Stomach (tissue), 9 donors: ENCODE measurements around the gene DDX27. TPM values are rescaled to one million over a fixed set of nuclear protein-coding genes. Genes with fewer than 3 reads are reported as not detected.

ENCODE experiments used
- DNase-seq, 2 donors: peaks; one replicate each; pipeline versions ENCODE4 v3.0.0 to v3.0.0-alpha.2; 2013 to 2019
- H3K27ac ChIP-seq, 5 donors: fragments of 200-600 bp in 4 of 5; sonication (generic) in 4 of 5; one replicate each; pipeline ENCODE4 v1.5.1; 2013 to 2019; ENCODE audit warnings: mild to moderate bottlenecking in 1 of 5, moderate library complexity in 1 of 5
- H3K27me3 ChIP-seq, 3 donors: fragments of 200-600 bp; sonication (generic); one replicate each; pipeline ENCODE4 v1.5.1; 2017 to 2019; ENCODE audit warnings: mixed run types in 1 of 3
- H3K36me3 ChIP-seq, 4 donors: fragments of 200-600 bp; sonication (generic); 1 replicate in 3 of 4; 2 replicates in 1 of 4; pipeline ENCODE4 v1.5.1; 2016 to 2019
- H3K4me1 ChIP-seq, 4 donors: fragments of 200-600 bp; sonication (generic); one replicate each; pipeline ENCODE4 v1.5.1; 2016 to 2019
- H3K4me3 ChIP-seq, 4 donors: fragments of 200-600 bp; sonication (generic) in 3 of 4; one replicate each; pipeline ENCODE4 v1.5.1; 2016 to 2019; ENCODE audit warnings: mild to moderate bottlenecking in 1 of 4
- H3K9me3 ChIP-seq, 4 donors: fragments of 200-600 bp; sonication (generic); one replicate each; pipeline ENCODE4 v1.5.1; 2016 to 2019
- EP300 ChIP-seq: sonication (generic); formaldehyde crosslinking; IDR thresholded peaks from one replicate; pipeline ENCODE4 v1.6.1; 2017; ENCODE audit warnings: antibody characterized with exemption
- POLR2A ChIP-seq, 4 donors: fragments of 450-650 bp; IDR thresholded peaks; one replicate each; pipeline ENCODE4 v1.6.1; 2016; ENCODE audit warnings: antibody characterized with exemption in 4 of 4, control low read depth in 2 of 4, mild to moderate bottlenecking in 1 of 4, moderate library complexity in 1 of 4
- POLR2AphosphoS5 ChIP-seq, 3 donors: sonication (generic); formaldehyde crosslinking; IDR thresholded peaks; one replicate each; pipeline ENCODE4 v1.6.1; 2016; ENCODE audit warnings: antibody characterized with exemption in 3 of 3
- WGBS, 5 donors: extraction: QIAGEN DNeasy Blood & Tissue Kit in 3 of 5; methylation state at CpG; one replicate each; pipeline versions ENCODE4 v1.1.5 to v1.1.7; 2013 to 2018; 5-methylcytosine and 5-hydroxymethylcytosine counted together
- intact Hi-C: fragments of 100-400 bp; cut with DNase I; formaldehyde crosslinking; loops from one replicate; pipeline ENCODE4 v1.15.1; 2023; ENCODE audit warnings: low total_unique reads
- polyA plus RNA-seq, 3 donors: library from polyadenylated mRNA; stranded (reverse); fragments of 200-250 nt; gene quantifications; one replicate each; pipeline ENCODE4 v1.2.3, GENCODE V29; 2013
- total RNA-seq, 5 donors: library from RNA; depleted of rRNA; stranded (reverse); fragments of >200 nt; gene quantifications; one replicate each; pipeline versions ENCODE4 v1.1.0 to v1.2.3, GENCODE V29; 2014 to 2016
- TF ChIP-seq, protein P1 (sequence below), 7 experiments: fragments of 450-650 bp in 4 of 7; fragments of 200-600 bp in 3 of 7; sonication (generic) in 3 of 7; IDR thresholded peaks; one replicate each; pipeline ENCODE4 v1.5.1; 2016 to 2019; ENCODE audit warnings: antibody characterized with exemption in 7 of 7, control low read depth in 2 of 7, mild to moderate bottlenecking in 1 of 7
- donor health status: healthy with polysubstance abuse.
- donor health status: Bipolar disorder and iron deficiency.
- donor health status: healthy.

Gene DDX27
- total and polyA plus RNA-seq, 8 donors: 11.7 to 38.2 (median 21.4) TPM

GRCh38 chr20:49278818-49279676 is 59.8 kb downstream of the DDX27 start:
- H3K36me3 ChIP-seq: peaks cover 61 to 64% (median 63%) of the 10 kb centered on the region in 4 donors
- DNase-seq: peak in 1 of 2 donors; percentile 64

DNA sequence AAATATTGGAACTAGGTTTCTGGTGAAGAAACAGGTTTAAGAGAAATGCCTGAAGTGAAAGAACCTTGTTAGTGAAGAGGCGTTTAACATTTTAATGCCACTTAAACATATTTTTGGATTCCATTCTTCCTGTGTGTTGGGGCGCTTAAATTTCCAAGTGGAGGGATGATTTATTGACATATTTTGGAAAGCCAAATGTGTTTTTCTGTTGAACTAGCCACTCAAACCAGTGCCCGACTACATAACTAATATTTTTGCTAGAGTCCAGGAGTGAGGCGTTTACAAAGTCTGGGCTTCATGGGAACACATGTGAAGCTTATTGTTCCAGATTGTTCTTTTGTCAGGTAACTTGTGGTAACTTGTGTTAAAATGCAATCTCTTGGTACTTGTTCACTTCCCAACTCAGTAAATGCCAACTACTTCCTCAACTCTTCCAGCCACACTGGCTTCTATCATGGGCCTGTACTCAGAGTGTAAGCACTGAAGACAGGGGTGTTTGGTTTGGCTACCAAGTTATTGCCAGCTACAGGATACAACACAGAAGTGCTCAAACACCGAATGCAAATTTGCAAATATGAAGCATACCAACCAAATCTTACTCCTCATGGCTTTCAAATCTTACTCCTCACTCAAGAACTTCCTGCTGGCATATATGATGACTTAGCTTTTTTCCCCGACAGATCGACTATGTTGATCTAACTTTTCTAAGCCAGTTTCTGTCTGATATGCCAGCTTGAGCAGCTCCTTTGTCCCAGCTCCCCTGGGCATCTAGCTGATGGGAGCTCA is 60.7 kb downstream of the DDX27 start:
- intact Hi-C loops: no loop called here
- WGBS, 5 donors: 48 to 63% (median 53%) methylated on average over 7 of the region's 7 CpGs
- H3K27me3 ChIP-seq: no peaks in the 10 kb centered on the region
- peaks cover 5 to 48% (median 25%) of the 10 kb centered on the region in 4 donors for H3K9me3 ChIP-seq
- peaks cover 51 to 80% (median 66%) of the 10 kb centered on the region in 4 donors for H3K4me1 ChIP-seq
- H3K27ac ChIP-seq: peak overlapping the region in 4 of 5 donors; percentile 97 to 99 (median 98)
- peaks cover 63 to 66% (median 64%) of the 10 kb centered on the region in 4 donors for H3K36me3 ChIP-seq
- peak overlapping the region; percentile 87 to 92 (median 90) for H3K4me3 ChIP-seq
- TF ChIP-seq, protein P1, sequence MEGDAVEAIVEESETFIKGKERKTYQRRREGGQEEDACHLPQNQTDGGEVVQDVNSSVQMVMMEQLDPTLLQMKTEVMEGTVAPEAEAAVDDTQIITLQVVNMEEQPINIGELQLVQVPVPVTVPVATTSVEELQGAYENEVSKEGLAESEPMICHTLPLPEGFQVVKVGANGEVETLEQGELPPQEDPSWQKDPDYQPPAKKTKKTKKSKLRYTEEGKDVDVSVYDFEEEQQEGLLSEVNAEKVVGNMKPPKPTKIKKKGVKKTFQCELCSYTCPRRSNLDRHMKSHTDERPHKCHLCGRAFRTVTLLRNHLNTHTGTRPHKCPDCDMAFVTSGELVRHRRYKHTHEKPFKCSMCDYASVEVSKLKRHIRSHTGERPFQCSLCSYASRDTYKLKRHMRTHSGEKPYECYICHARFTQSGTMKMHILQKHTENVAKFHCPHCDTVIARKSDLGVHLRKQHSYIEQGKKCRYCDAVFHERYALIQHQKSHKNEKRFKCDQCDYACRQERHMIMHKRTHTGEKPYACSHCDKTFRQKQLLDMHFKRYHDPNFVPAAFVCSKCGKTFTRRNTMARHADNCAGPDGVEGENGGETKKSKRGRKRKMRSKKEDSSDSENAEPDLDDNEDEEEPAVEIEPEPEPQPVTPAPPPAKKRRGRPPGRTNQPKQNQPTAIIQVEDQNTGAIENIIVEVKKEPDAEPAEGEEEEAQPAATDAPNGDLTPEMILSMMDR (IDR thresholded peaks at IDR 0.05): no peak
- no peak for TF ChIP-seq POLR2A (IDR thresholded peaks at IDR 0.05)
- no peak for TF ChIP-seq POLR2AphosphoS5 (IDR thresholded peaks at IDR 0.05)
- no peak for TF ChIP-seq EP300
- no peak for DNase-seq

More at GRCh38 chr20:49278818-49279676, 59.8 kb downstream of the DDX27 start:
- H3K4me3 ChIP-seq: peak overlapping the region; percentile 87 to 92 (median 90)
- intact Hi-C loops: no loop called here
- H3K27ac ChIP-seq: peak overlapping the region; percentile 74 to 99 (median 98)
- peaks cover 51 to 80% (median 66%) of the 10 kb centered on the region in 4 donors for H3K4me1 ChIP-seq
- H3K27me3 ChIP-seq: no peaks in the 10 kb centered on the region
- WGBS, 5 donors: 7 to 17% (median 9%) methylated on average over 33 of the region's 33 CpGs
- H3K9me3 ChIP-seq: peaks cover 5 to 40% (median 20%) of the 10 kb centered on the region in 4 donors
- TF ChIP-seq, protein P1 (IDR thresholded peaks at IDR 0.05): no peak
- no peak for TF ChIP-seq EP300

DNA sequence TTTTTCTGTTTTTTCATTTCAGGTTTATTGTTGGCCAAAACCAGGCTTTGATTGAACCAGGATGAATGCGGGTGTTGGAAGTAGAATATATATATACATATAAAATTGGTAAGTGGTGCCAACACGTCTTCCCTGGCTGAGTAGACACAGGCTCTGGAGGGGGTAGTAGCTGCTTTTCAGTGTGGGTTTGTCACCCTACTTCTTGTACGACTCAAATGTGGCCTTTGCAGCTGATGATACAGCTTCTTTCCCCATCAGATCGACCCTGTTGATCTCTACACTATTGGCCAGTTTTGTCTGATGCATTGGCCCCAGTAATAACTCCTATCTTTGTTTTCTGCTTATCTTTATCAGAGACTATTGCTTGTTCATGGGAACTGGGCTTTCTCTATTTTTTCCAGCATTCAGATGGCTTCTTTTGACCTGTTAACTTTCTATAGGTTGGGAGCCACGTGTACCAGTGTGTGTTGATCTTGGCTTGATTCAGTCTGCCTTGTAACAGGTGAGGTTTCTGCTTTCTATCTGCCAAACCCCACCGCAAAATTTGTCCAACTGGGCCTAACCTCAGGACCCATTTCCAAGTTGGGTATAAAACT is 61.3 kb downstream of the DDX27 start:
- Histone ChIP-seq H3K36me3 (peaks cover 64 to 67% (median 65%) of the 10 kb centered on the region in 4 donors), H3K9me3 (peaks cover 7 to 55% (median 29%) of the 10 kb centered on the region in 4 donors), H3K27ac (peak overlapping the region in 3 of 5 donors; percentile 67 to 99 (median 99)), H3K4me3 (peak overlapping the region in 3 of 4 donors; percentile 87 to 92 (median 90)), H3K4me1 (peaks cover 48 to 75% (median 60%) of the 10 kb centered on the region in 4 donors), H3K27me3 (no peaks in the 10 kb centered on the region)
- intact Hi-C loops: no loop called here
- TF ChIP-seq POLR2A (IDR thresholded peaks at IDR 0.05) (no peak), POLR2AphosphoS5 (IDR thresholded peaks at IDR 0.05) (no peak), EP300 (no peak)
- TF ChIP-seq, protein P1 (IDR thresholded peaks at IDR 0.05): no peak
- DNase-seq: no peak
- WGBS, 5 donors: 54 to 70% (median 58%) methylated on average over 6 of the region's 6 CpGs
